ENCODE measurements around the gene ARL17B. TPM values are rescaled to one million over a fixed set of nuclear protein-coding genes. Genes with fewer than 3 reads are reported as not detected.
"Not testable (repeated sequence)": the region's sequence is repeated elsewhere in the genome, so short reads cannot be mapped to it uniquely, and the experiment has no call there.

ARL17B gene
- total RNA-seq, 4 donors from 2014 or later = 11.5 to 20.6 (median 18.0) TPM; not detected in 1

GRCh38 chr17:46253722-46254121, 107.8 kb downstream of the ARL17B start:
- H3K27ac ChIP-seq; H3K4me3 ChIP-seq; H3K9me3 ChIP-seq; intact Hi-C loops (cut with DNase I; ENCODE audit: low total_unique reads); H3K36me3 ChIP-seq; H3K27me3 ChIP-seq; H3K4me1 ChIP-seq: not testable (repeated sequence)
- TF ChIP-seq, protein P1, sequence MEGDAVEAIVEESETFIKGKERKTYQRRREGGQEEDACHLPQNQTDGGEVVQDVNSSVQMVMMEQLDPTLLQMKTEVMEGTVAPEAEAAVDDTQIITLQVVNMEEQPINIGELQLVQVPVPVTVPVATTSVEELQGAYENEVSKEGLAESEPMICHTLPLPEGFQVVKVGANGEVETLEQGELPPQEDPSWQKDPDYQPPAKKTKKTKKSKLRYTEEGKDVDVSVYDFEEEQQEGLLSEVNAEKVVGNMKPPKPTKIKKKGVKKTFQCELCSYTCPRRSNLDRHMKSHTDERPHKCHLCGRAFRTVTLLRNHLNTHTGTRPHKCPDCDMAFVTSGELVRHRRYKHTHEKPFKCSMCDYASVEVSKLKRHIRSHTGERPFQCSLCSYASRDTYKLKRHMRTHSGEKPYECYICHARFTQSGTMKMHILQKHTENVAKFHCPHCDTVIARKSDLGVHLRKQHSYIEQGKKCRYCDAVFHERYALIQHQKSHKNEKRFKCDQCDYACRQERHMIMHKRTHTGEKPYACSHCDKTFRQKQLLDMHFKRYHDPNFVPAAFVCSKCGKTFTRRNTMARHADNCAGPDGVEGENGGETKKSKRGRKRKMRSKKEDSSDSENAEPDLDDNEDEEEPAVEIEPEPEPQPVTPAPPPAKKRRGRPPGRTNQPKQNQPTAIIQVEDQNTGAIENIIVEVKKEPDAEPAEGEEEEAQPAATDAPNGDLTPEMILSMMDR (IDR thresholded peaks at IDR 0.05) = peak; percentile 51 to 65 (median 56)
- 14 to 29% methylated on average over 3 to 6 of the region's 8 CpGs for WGBS, 2 donors (ENCODE audit: low coverage in 1 of 2)
- DNase-seq = peak; percentile 53
- in situ Hi-C loops (cut with MboI; ENCODE audit: low pct_ligation_motif_present in 1 of 4, low pct_unique_long_range_greater_than_20kb in 1 of 4, low sequenced_read_pairs in 3 of 4) = loop anchor here in 3 of 4 donors (25.0 kb wide), 1 partner anchor 666 kb away; no protein-coding TSS in a partner anchor

- H3K36me3 ChIP-seq; H3K4me3 ChIP-seq; H3K27me3 ChIP-seq; DNase-seq; intact Hi-C loops (cut with DNase I; ENCODE audit: low total_unique reads); H3K9me3 ChIP-seq; H3K4me1 ChIP-seq; H3K27ac ChIP-seq: not testable (repeated sequence)
- in situ Hi-C loops (cut with MboI; ENCODE audit: low pct_ligation_motif_present in 1 of 4, low pct_unique_long_range_greater_than_20kb in 1 of 4, low sequenced_read_pairs in 3 of 4) = loop anchor here in 3 of 4 donors (25.0 kb wide), 1 partner anchor 666 kb away; no protein-coding TSS in a partner anchor
- 88% methylated on average over 18 of the region's 31 CpGs; no CpG with 5 or more reads in 1 of the 2 donors for WGBS, 2 donors (ENCODE audit: low coverage in 1 of 2)
These were observed 108.8 kb downstream of the ARL17B start for GRCh38 chr17:46252804-46253203.

GRCh38 chr17:46249153-46249552, 112.4 kb downstream of the ARL17B start:
- H3K27me3 ChIP-seq; in situ Hi-C loops (cut with MboI; ENCODE audit: low pct_ligation_motif_present in 1 of 4, low pct_unique_long_range_greater_than_20kb in 1 of 4, low sequenced_read_pairs in 3 of 4); H3K27ac ChIP-seq; H3K4me3 ChIP-seq; H3K4me1 ChIP-seq; intact Hi-C loops (cut with DNase I; ENCODE audit: low total_unique reads); DNase-seq; H3K36me3 ChIP-seq; H3K9me3 ChIP-seq: not testable (repeated sequence)
- 87 to 95% methylated on average over 2 to 3 of the region's 3 CpGs for WGBS, 2 donors (ENCODE audit: low coverage in 1 of 2)

- H3K9me3 ChIP-seq; H3K27ac ChIP-seq; H3K4me1 ChIP-seq; intact Hi-C loops (cut with DNase I; ENCODE audit: low total_unique reads); H3K27me3 ChIP-seq; DNase-seq; H3K4me3 ChIP-seq; in situ Hi-C loops (cut with MboI; ENCODE audit: low pct_ligation_motif_present in 1 of 4, low pct_unique_long_range_greater_than_20kb in 1 of 4, low sequenced_read_pairs in 3 of 4); H3K36me3 ChIP-seq: not testable (repeated sequence)
- 93% methylated on average over 2 of the region's 14 CpGs; no CpG with 5 or more reads in 1 of the 2 donors for whole genome bisulfite sequencing, 2 donors (ENCODE audit: low coverage in 1 of 2)
These were observed 116.4 kb downstream of the ARL17B start for GRCh38 chr17:46244949-46245768.

DNA sequence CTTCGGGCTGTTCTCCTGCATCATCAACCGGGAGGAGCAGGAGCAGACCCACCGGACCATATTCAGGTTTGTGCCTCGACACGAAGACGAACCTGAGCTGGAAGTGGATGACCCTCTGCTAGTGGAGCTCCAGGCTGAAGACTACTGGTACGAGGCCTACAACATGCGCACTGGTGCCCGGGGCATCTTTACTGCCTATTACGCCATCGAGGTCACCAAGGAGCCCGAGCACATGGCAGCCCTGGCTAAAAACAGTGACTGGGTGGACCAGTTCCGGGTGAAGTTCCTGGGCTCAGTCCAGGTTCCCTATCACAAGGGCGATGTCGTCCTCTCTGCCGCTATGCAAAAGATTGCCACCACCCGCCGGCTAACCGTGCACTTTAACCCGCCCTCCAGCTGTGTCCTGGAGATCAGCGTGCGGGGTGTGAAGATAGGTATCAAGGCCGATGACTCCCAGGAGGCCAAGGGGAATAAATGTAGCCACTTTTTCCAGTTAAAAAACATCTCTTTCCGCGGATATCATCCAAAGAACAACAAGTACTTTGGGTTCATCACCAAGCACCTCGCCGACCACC, 117.1 kb downstream of the ARL17B start:
- intact Hi-C loops (cut with DNase I; ENCODE audit: low total_unique reads); H3K36me3 ChIP-seq; in situ Hi-C loops (cut with MboI; ENCODE audit: low pct_ligation_motif_present in 1 of 4, low pct_unique_long_range_greater_than_20kb in 1 of 4, low sequenced_read_pairs in 3 of 4); H3K4me1 ChIP-seq; DNase-seq; H3K27ac ChIP-seq; H3K9me3 ChIP-seq; H3K27me3 ChIP-seq; H3K4me3 ChIP-seq: not testable (repeated sequence)
- 92% methylated on average over 7 of the region's 27 CpGs; no CpG with 5 or more reads in 1 of the 2 donors for WGBS, 2 donors (ENCODE audit: low coverage in 1 of 2)

- H3K36me3 ChIP-seq; H3K27me3 ChIP-seq; H3K9me3 ChIP-seq; DNase-seq; H3K4me3 ChIP-seq; H3K4me1 ChIP-seq; in situ Hi-C loops (cut with MboI; ENCODE audit: low pct_ligation_motif_present in 1 of 4, low pct_unique_long_range_greater_than_20kb in 1 of 4, low sequenced_read_pairs in 3 of 4); H3K27ac ChIP-seq; intact Hi-C loops (cut with DNase I; ENCODE audit: low total_unique reads): not testable (repeated sequence)
- 96% methylated on average over 16 of the region's 23 CpGs; no CpG with 5 or more reads in 1 of the 2 donors for WGBS, 2 donors (ENCODE audit: low coverage in 1 of 2)
These were observed 117.6 kb downstream of the ARL17B start for GRCh38 chr17:46243928-46244327.

- H3K36me3 ChIP-seq; H3K9me3 ChIP-seq; H3K27ac ChIP-seq; H3K27me3 ChIP-seq; H3K4me1 ChIP-seq; DNase-seq; in situ Hi-C loops (cut with MboI; ENCODE audit: low pct_ligation_motif_present in 1 of 4, low pct_unique_long_range_greater_than_20kb in 1 of 4, low sequenced_read_pairs in 3 of 4); intact Hi-C loops (cut with DNase I; ENCODE audit: low total_unique reads); H3K4me3 ChIP-seq: not testable (repeated sequence)
- 19% methylated on average over 27 of the region's 38 CpGs; no CpG with 5 or more reads in 1 of the 2 donors for WGBS, 2 donors (ENCODE audit: low coverage in 1 of 2)
These were observed 118.1 kb downstream of the ARL17B start for GRCh38 chr17:46243505-46243904.

GRCh38 chr17:46231359-46231758, 130.2 kb downstream of the ARL17B start:
- H3K9me3 ChIP-seq; H3K4me3 ChIP-seq; H3K36me3 ChIP-seq; DNase-seq; intact Hi-C loops (cut with DNase I; ENCODE audit: low total_unique reads); H3K4me1 ChIP-seq; H3K27me3 ChIP-seq; in situ Hi-C loops (cut with MboI; ENCODE audit: low pct_ligation_motif_present in 1 of 4, low pct_unique_long_range_greater_than_20kb in 1 of 4, low sequenced_read_pairs in 3 of 4); H3K27ac ChIP-seq: not testable (repeated sequence)
- WGBS, 2 donors (ENCODE audit: low coverage in 1 of 2) = 80 to 89% methylated on average over 6 to 8 of the region's 8 CpGs

DNA sequence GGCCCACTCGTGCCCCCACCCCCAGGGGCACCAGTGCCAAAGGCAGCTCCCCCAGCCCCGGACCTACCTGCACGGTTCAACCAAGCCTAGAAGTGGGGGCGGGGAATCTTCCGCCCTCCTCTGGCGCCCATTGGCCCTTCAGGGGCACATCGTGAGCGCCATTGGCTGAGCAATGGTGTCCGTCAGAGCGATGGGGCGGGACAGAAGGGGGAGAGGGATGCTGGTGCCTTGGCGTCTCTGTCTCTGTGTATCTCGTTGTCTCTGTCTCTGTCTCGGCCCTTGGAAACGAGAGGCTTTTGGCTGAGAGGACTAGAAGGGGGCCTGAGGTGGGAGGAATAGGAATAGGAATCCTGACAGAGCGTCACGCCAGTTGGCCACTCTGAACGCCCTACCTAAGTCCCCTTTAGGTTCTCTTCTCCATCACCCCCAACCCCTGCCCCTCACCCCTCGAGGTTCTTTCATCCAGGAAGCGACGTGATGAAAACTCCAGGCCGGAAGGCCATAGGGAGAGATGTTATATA, 136.2 kb downstream of the ARL17B start:
- intact Hi-C loops (cut with DNase I; ENCODE audit: low total_unique reads); H3K36me3 ChIP-seq; H3K4me1 ChIP-seq; in situ Hi-C loops (cut with MboI; ENCODE audit: low pct_ligation_motif_present in 1 of 4, low pct_unique_long_range_greater_than_20kb in 1 of 4, low sequenced_read_pairs in 3 of 4); H3K27me3 ChIP-seq; H3K9me3 ChIP-seq: not testable (repeated sequence)
- Histone ChIP-seq H3K4me3 (peak overlapping the region; percentile 59 to 80 (median 72)), H3K27ac (peak overlapping the region; percentile 60 to 81 (median 76))
- WGBS, 2 donors (ENCODE audit: low coverage in 1 of 2) = 1% methylated on average over 16 of the region's 22 CpGs; no CpG with 5 or more reads in 1 of the 2 donors
- DNase-seq = peak; percentile 93

Measured in transverse colon (tissue), 4 donors.